CD4-positive, alpha-beta T cell (primary cell): ENCODE measurements around the gene NRAP. TPM values are rescaled to one million over a fixed set of nuclear protein-coding genes. Genes with fewer than 3 reads are reported as not detected.

ENCODE experiments used
- ATAC-seq: fragments of 200-7000 bp; cut with Tn5 transposase; one replicate; pipeline ENCODE4 v1.10.0; 2022; ENCODE audit warnings: mild to moderate bottlenecking; ENCODE audit not compliant: poor library complexity
- CTCF ChIA-PET: fragments of 350-600 bp; sonication (Branson Sonifier 250); formaldehyde crosslinking; loops from one replicate; lab custom pipeline; 2021; ENCODE audit warnings: antibody characterized with exemption, inconsistent platforms; lab: Charles Lee
- POLR2A ChIA-PET: fragments of 350-600 bp; sonication (Branson Sonifier 250); formaldehyde crosslinking; loops from one replicate; lab custom pipeline; 2021; ENCODE audit warnings: antibody characterized with exemption, inconsistent platforms; lab: Charles Lee
- DNase-seq, 14 experiments: peaks; one replicate each; pipeline ENCODE4 v3.0.0-alpha.2; 2013 to 2020; ENCODE audit warnings: mixed read lengths in 2 of 14
- H3K27ac ChIP-seq, 2 donors: one replicate each; pipeline versions ENCODE4 v1.5.1 to v1.7.0; 2013; ENCODE audit warnings: low read length in 2 of 2, low read depth in 1 of 2, mild to moderate bottlenecking in 1 of 2
- H3K27me3 ChIP-seq, 2 experiments: 1 replicate in 1 of 2; 2 replicates in 1 of 2; pipeline versions ENCODE4 v1.6.1 to v1.7.0; 2013; ENCODE audit warnings: low read length in 2 of 2, control low read depth in 1 of 2, mild to moderate bottlenecking in 1 of 2, moderate library complexity in 1 of 2; ENCODE audit not compliant: insufficient read depth in 2 of 2, control insufficient read depth in 1 of 2
- H3K36me3 ChIP-seq: one replicate; pipeline ENCODE4 v1.6.1; 2013; ENCODE audit warnings: low read length, control low read depth; ENCODE audit not compliant: insufficient read depth
- H3K4me1 ChIP-seq: one replicate; pipeline ENCODE4 v1.6.1; 2013; ENCODE audit warnings: low read length, control low read depth; ENCODE audit not compliant: insufficient read depth
- H3K4me3 ChIP-seq: one replicate; pipeline ENCODE4 v1.5.1; 2013; ENCODE audit warnings: mild to moderate bottlenecking, low read length, moderate library complexity
- H3K9me3 ChIP-seq, 2 experiments: 1 replicate in 1 of 2; 2 replicates in 1 of 2; pipeline versions ENCODE4 v1.6.1 to v1.7.0; 2013; ENCODE audit warnings: low read length in 2 of 2, mild to moderate bottlenecking in 2 of 2, control low read depth in 1 of 2, moderate library complexity in 1 of 2; ENCODE audit not compliant: control insufficient read depth in 1 of 2, insufficient read depth in 1 of 2
- H3K27ac Mint-ChIP-seq: one replicate; pipeline ENCODE4 v1.8.0; 2020; ENCODE audit warnings: mixed read lengths
- H3K27me3 Mint-ChIP-seq: one replicate; pipeline ENCODE4 v1.8.0; 2021; ENCODE audit warnings: mixed read lengths
- H3K36me3 Mint-ChIP-seq: one replicate; pipeline ENCODE4 v1.8.0; 2021; ENCODE audit warnings: low read depth, mixed read lengths
- H3K4me1 Mint-ChIP-seq: one replicate; pipeline ENCODE4 v1.8.0; 2021; ENCODE audit warnings: low read depth, mixed read lengths
- H3K4me3 Mint-ChIP-seq: one replicate; pipeline ENCODE4 v1.8.0; 2020; ENCODE audit warnings: mild to moderate bottlenecking, mixed read lengths
- H3K9me3 Mint-ChIP-seq: one replicate; pipeline ENCODE4 v1.8.0; 2020; ENCODE audit warnings: mixed read lengths
- intact Hi-C, 2 experiments: fragments of 100-400 bp; cut with DNase I in 1 of 2; cut with micrococcal nuclease in 1 of 2; formaldehyde crosslinking; loops; one replicate each; pipeline versions ENCODE4 v1.15.1 to v1.9.0; 2023 to 2025; cut with DNase I, micrococcal nuclease
- total RNA-seq, 174 experiments: library from RNA in 2 of 174; stranded (reverse) in 2 of 174; gene quantifications; one replicate each; pipeline ENCODE4 v1.2.3 and lab custom pipeline; 2021 to 2026
- TF ChIP-seq, protein P1 (sequence below): fragments of 200-600 bp; IDR thresholded peaks from one replicate; pipeline ENCODE4 v1.8.0; 2022; ENCODE audit warnings: antibody characterized with exemption, mild to moderate bottlenecking

Gene NRAP
- total RNA-seq, 2 experiments from 2014 or later: not detected

GRCh38 chr10:113631684-113632367, 32.0 kb downstream of the NRAP start:
- peaks cover 5% of the 10 kb centered on the region in 2 experiments for H3K27me3 ChIP-seq
- no peak overlapping the region for H3K4me3 Mint-ChIP-seq
- peaks cover 0 to 5% of the 10 kb centered on the region in 2 experiments for H3K9me3 ChIP-seq
- DNase-seq: no peak
- no peaks in the 10 kb centered on the region for H3K36me3 ChIP-seq
- ChIA-PET CTCF (no interaction called here), POLR2A (no interaction called here)
- no peak overlapping the region for H3K27ac ChIP-seq
- H3K27me3 Mint-ChIP-seq: peaks cover 29% of the 10 kb centered on the region
- TF ChIP-seq, protein P1, sequence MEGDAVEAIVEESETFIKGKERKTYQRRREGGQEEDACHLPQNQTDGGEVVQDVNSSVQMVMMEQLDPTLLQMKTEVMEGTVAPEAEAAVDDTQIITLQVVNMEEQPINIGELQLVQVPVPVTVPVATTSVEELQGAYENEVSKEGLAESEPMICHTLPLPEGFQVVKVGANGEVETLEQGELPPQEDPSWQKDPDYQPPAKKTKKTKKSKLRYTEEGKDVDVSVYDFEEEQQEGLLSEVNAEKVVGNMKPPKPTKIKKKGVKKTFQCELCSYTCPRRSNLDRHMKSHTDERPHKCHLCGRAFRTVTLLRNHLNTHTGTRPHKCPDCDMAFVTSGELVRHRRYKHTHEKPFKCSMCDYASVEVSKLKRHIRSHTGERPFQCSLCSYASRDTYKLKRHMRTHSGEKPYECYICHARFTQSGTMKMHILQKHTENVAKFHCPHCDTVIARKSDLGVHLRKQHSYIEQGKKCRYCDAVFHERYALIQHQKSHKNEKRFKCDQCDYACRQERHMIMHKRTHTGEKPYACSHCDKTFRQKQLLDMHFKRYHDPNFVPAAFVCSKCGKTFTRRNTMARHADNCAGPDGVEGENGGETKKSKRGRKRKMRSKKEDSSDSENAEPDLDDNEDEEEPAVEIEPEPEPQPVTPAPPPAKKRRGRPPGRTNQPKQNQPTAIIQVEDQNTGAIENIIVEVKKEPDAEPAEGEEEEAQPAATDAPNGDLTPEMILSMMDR: no peak
- H3K4me3 ChIP-seq: no peak overlapping the region
- no peak overlapping the region for H3K27ac Mint-ChIP-seq
- H3K4me1 Mint-ChIP-seq: no peaks in the 10 kb centered on the region
- no peaks in the 10 kb centered on the region for H3K4me1 ChIP-seq
- intact Hi-C loops: no loop called here
- ATAC-seq: no peak
- no peaks in the 10 kb centered on the region for H3K36me3 Mint-ChIP-seq
- no peaks in the 10 kb centered on the region for H3K9me3 Mint-ChIP-seq

DNA sequence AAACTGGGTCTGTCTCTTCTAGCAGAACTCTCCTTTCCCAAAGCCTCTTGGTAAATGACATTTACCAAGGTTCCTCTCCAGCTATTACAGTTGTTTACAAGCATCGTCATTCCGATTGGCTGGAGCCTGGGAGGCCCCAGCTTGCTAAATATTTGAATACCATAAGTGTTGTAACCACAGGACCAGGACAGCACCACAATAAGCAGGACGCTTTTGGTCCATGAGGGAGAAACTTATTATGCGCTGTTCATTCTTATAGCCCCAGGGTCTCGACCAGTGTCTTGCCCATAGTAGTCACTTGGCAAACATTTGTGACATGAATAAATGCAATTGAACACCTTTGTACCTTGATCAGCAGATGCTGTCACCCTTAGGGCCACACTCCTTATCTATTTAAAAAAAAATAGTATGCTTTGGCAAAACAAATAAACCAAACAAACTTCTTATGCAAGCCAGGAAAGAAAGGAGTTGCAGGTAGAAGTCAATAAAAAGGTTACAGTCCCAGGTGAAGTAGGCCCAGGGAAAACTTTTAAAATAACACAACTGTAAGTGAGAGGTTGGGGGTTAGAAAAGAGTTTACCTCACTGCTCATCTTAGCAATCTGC, 32.8 kb downstream of the NRAP start:
- TF ChIP-seq, protein P1: no peak
- no peak for ATAC-seq
- Histone ChIP-seq H3K27ac (no peak overlapping the region), H3K4me3 (no peak overlapping the region), H3K27me3 (peaks cover 0 to 7% of the 10 kb centered on the region in 2 experiments), H3K9me3 (peaks cover 0 to 3% of the 10 kb centered on the region in 2 experiments), H3K4me1 (no peaks in the 10 kb centered on the region), H3K36me3 (no peaks in the 10 kb centered on the region)
- no peak overlapping the region for H3K4me3 Mint-ChIP-seq
- H3K27me3 Mint-ChIP-seq: peaks cover 25% of the 10 kb centered on the region
- H3K9me3 Mint-ChIP-seq: no peaks in the 10 kb centered on the region
- no peak overlapping the region for H3K27ac Mint-ChIP-seq
- intact Hi-C loops: no loop called here
- DNase-seq: no peak
- POLR2A ChIA-PET: no interaction called here
- H3K36me3 Mint-ChIP-seq: no peaks in the 10 kb centered on the region
- CTCF ChIA-PET: no interaction called here
- H3K4me1 Mint-ChIP-seq: no peaks in the 10 kb centered on the region

DNA sequence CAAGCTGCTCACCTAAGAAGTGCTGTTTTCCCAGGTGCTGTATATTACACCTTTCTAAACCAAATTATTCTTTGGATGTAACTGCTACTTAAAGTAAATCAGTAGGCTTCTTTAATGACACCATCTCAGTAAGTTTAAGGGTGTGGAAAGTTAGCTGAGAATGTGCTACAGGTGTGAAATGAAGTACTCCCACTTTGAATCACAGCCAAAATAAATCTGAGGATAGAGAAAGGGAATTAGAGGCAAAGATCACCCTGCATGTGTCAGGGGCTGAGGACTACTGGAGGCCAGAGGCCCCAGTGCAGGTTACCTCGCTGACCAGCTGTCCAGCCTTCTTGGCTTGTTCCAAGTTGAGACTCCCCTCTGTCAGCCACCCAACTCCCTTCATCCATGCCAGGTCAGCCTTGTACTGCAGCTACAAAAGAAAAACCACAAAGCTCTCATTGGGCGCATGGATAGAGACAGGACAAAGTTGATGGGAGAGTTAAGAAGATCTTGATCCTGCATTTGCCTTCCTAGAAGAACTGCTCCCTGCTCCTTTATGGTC, 35.2 kb downstream of the NRAP start:
- ChIA-PET CTCF (no interaction called here), POLR2A (no interaction called here)
- Histone ChIP-seq H3K27ac (no peak overlapping the region), H3K4me3 (no peak overlapping the region), H3K27me3 (peaks cover 0 to 3% of the 10 kb centered on the region in 2 experiments), H3K36me3 (no peaks in the 10 kb centered on the region), H3K9me3 (no peaks in the 10 kb centered on the region), H3K4me1 (no peaks in the 10 kb centered on the region)
- Mint-ChIP-seq H3K9me3 (no peaks in the 10 kb centered on the region), H3K4me1 (no peaks in the 10 kb centered on the region), H3K36me3 (no peaks in the 10 kb centered on the region), H3K27ac (no peak overlapping the region), H3K27me3 (peaks cover 24% of the 10 kb centered on the region), H3K4me3 (no peak overlapping the region)
- TF ChIP-seq, protein P1: no peak
- intact Hi-C loops: no loop called here
- no peak for ATAC-seq
- no peak for DNase-seq
